Neural cell (in vitro differentiated cells): ENCODE data around the gene TYK2. TPM values are rescaled to one million over a fixed set of nuclear protein-coding genes. Genes with fewer than 3 reads are reported as not detected.

Experiments
- H2AFZ ChIP-seq: fragments of 200-600, 300-800 bp; sonication (generic), shearing (Covaris generic); 2 replicates; pipeline ENCODE4 v1.6.0; 2014; ENCODE audit warnings: low read depth, mild to moderate bottlenecking, antibody characterized with exemption, low read length, moderate library complexity
- H3F3A ChIP-seq: fragments of 200-600 bp; shearing (Covaris generic); 2 replicates; pipeline ENCODE4 v1.6.1; 2016; ENCODE audit warnings: mild to moderate bottlenecking, moderate library complexity, mixed read lengths, antibody characterized with exemption, low read length; ENCODE audit not compliant: insufficient read depth, poor library complexity, severe bottlenecking
- H3K27ac ChIP-seq: fragments of 200-600, 300-800 bp; sonication (generic), shearing (Covaris generic); 2 replicates; pipeline ENCODE4 v1.5.1; 2014; ENCODE audit warnings: mild to moderate bottlenecking, low read length, moderate library complexity
- H3K27me3 ChIP-seq: fragments of 300-800, 200-600 bp; sonication (generic), shearing (Covaris generic); 2 replicates; pipeline ENCODE4 v1.6.0; 2014; ENCODE audit warnings: mild to moderate bottlenecking, low read depth, low read length, moderate library complexity; ENCODE audit not compliant: insufficient read depth
- H3K36me3 ChIP-seq: fragments of 300-800, 200-600 bp; sonication (generic), shearing (Covaris generic); 2 replicates; pipeline ENCODE4 v1.5.1; 2014; ENCODE audit warnings: mild to moderate bottlenecking, antibody characterized with exemption, low read length, moderate library complexity; ENCODE audit not compliant: insufficient read depth
- H3K4me2 ChIP-seq: fragments of 300-800, 200-600 bp; sonication (generic), shearing (Covaris generic); 2 replicates; pipeline ENCODE4 v1.6.0; 2014; ENCODE audit warnings: mild to moderate bottlenecking, low read length
- H3K4me3 ChIP-seq: fragments of 300-800, 200-600 bp; sonication (generic), shearing (Covaris generic); 2 replicates; pipeline ENCODE4 v1.5.1; 2014; ENCODE audit warnings: mild to moderate bottlenecking, low read length, moderate library complexity
- H3K79me2 ChIP-seq: fragments of 200-600 bp; shearing (Covaris generic); replicated peaks from 2 replicates; pipeline ENCODE4 v1.6.0; 2014; ENCODE audit warnings: mild to moderate bottlenecking, low read length, moderate library complexity; ENCODE audit not compliant: insufficient read depth
- H3K9ac ChIP-seq: fragments of 300-800, 200-600 bp; sonication (generic), shearing (Covaris generic); 2 replicates; pipeline ENCODE4 v1.6.1; 2016; ENCODE audit warnings: mild to moderate bottlenecking, low read length, mixed read lengths
- H3K9me2 ChIP-seq: fragments of 200-600 bp; shearing (Covaris generic); 2 replicates; pipeline ENCODE4 v1.6.1; 2016; ENCODE audit warnings: mild to moderate bottlenecking, low read length, mixed read lengths; ENCODE audit not compliant: insufficient read depth
- H3K9me3 ChIP-seq: fragments of 200-600, 300-800 bp; sonication (generic), shearing (Covaris generic); 2 replicates; pipeline ENCODE4 v1.6.1; 2016; ENCODE audit warnings: mild to moderate bottlenecking, mixed run types, low read length, moderate library complexity, mixed read lengths
- H4K20me1 ChIP-seq: fragments of 200-600 bp; shearing (Covaris generic); 2 replicates; pipeline ENCODE4 v1.6.1; 2016; ENCODE audit warnings: mild to moderate bottlenecking, mixed run types; ENCODE audit not compliant: insufficient read depth
- CTCF ChIP-seq: fragments of 450-650 bp; IDR thresholded peaks from 2 replicates; pipeline ENCODE4 v1.5.1; 2014; ENCODE audit warnings: antibody characterized with exemption, mild to moderate bottlenecking, moderate library complexity; ENCODE audit not compliant: poor library complexity, severe bottlenecking
- EP300 ChIP-seq: fragments of 450-650 bp; conservative IDR thresholded peaks from 2 replicates; pipeline ENCODE4 v1.6.1; 2014; ENCODE audit warnings: antibody characterized with exemption, mild to moderate bottlenecking, moderate library complexity; ENCODE audit not compliant: poor library complexity, severe bottlenecking
- EZH2 ChIP-seq: fragments of 200-600, 300-800 bp; shearing (Covaris generic), sonication (generic); IDR thresholded peaks from 2 replicates; pipeline ENCODE4 v1.6.1; 2014; ENCODE audit warnings: antibody characterized with exemption, low read length, borderline replicate concordance, mild to moderate bottlenecking; ENCODE audit not compliant: insufficient read depth, poor library complexity, severe bottlenecking
- MXI1 ChIP-seq: fragments of 450-650 bp; conservative IDR thresholded peaks from 2 replicates; pipeline ENCODE4 v1.6.1; 2014; ENCODE audit warnings: antibody characterized with exemption, mild to moderate bottlenecking; ENCODE audit not compliant: poor library complexity, severe bottlenecking
- POLR2AphosphoS5 ChIP-seq: IDR thresholded peaks from 2 replicates; pipeline ENCODE4 v1.6.1; 2012
- RAD21 ChIP-seq: fragments of 450-650 bp; conservative IDR thresholded peaks from 2 replicates; pipeline ENCODE4 v1.6.1; 2014; ENCODE audit warnings: antibody characterized with exemption, mild to moderate bottlenecking, moderate library complexity
- REST ChIP-seq: IDR thresholded peaks from 2 replicates; pipeline ENCODE4 v1.6.1; 2012; ENCODE audit warnings: borderline replicate concordance
- SMC3 ChIP-seq: fragments of 450-650 bp; conservative IDR thresholded peaks from 2 replicates; pipeline ENCODE4 v1.6.1; 2014; ENCODE audit warnings: antibody characterized with exemption, mild to moderate bottlenecking, moderate library complexity; ENCODE audit not compliant: poor library complexity
- TAF1 ChIP-seq: IDR thresholded peaks from 2 replicates; pipeline ENCODE4 v1.6.1; 2012; ENCODE audit warnings: low read depth
- polyA plus RNA-seq: library from polyadenylated mRNA; depleted of rRNA; stranded (reverse); fragments of >200 nt; gene quantifications from 2 replicates; pipeline ENCODE4 v1.2.3, GENCODE V29; 2014

Gene TYK2
- polyA plus RNA-seq, 1 donor from 2014 or later: 95.8 TPM

GRCh38 chr19:10318807-10319682, 61.3 kb downstream of the TYK2 start:
- no peak overlapping the region for H3K27ac ChIP-seq
- H4K20me1 ChIP-seq: no peaks in the 10 kb centered on the region
- H3K4me3 ChIP-seq: no peak overlapping the region
- no peak overlapping the region for H2AFZ ChIP-seq
- no peaks in the 10 kb centered on the region for H3K27me3 ChIP-seq
- no peak for TF ChIP-seq EP300
- TF ChIP-seq CTCF: no peak
- no peak for TF ChIP-seq TAF1
- TF ChIP-seq POLR2AphosphoS5: no peak
- no peak for TF ChIP-seq RAD21
- TF ChIP-seq SMC3: no peak
- TF ChIP-seq REST: no peak
- TF ChIP-seq MXI1: no peak
- no peak for TF ChIP-seq EZH2
- no peaks in the 10 kb centered on the region for H3K9me2 ChIP-seq
- no peaks in the 10 kb centered on the region for H3K36me3 ChIP-seq
- no peaks in the 10 kb centered on the region for H3F3A ChIP-seq
- H3K4me2 ChIP-seq: no peak overlapping the region
- no peaks in the 10 kb centered on the region for H3K9me3 ChIP-seq
- H3K9ac ChIP-seq: no peak overlapping the region
- H3K79me2 ChIP-seq: no peaks in the 10 kb centered on the region

GRCh38 chr19:10317857-10318462, 62.4 kb downstream of the TYK2 start:
- Histone ChIP-seq H3K9ac (no peak overlapping the region), H2AFZ (no peak overlapping the region), H3K9me2 (no peaks in the 10 kb centered on the region), H3F3A (no peaks in the 10 kb centered on the region), H3K27me3 (no peaks in the 10 kb centered on the region), H3K36me3 (no peaks in the 10 kb centered on the region), H3K9me3 (no peaks in the 10 kb centered on the region), H3K4me3 (no peak overlapping the region), H3K4me2 (no peak overlapping the region), H3K79me2 (no peaks in the 10 kb centered on the region), H3K27ac (no peak overlapping the region), H4K20me1 (no peaks in the 10 kb centered on the region)
- TF ChIP-seq REST (no peak), EZH2 (no peak), TAF1 (no peak), MXI1 (no peak), SMC3 (no peak), POLR2AphosphoS5 (no peak), RAD21 (no peak), EP300 (no peak)
